SU-DHL-6 (cell line): ENCODE results near the gene GCNA.

Source experiments
- CTCF ChIP-seq: fragments of 200-600 bp; sonication (generic); IDR thresholded peaks from one replicate; pipeline ENCODE4 v1.5.1; 2017; ENCODE audit warnings: antibody characterized with exemption, mild to moderate bottlenecking, low read length, moderate library complexity; ENCODE audit not compliant: insufficient read depth, poor library complexity, severe bottlenecking
- EZH2phosphoT487 ChIP-seq: fragments of 200-600 bp; sonication (generic), shearing (Covaris generic); conservative IDR thresholded peaks from 2 replicates; pipeline ENCODE4 v1.6.1; 2018; ENCODE audit warnings: mild to moderate bottlenecking, antibody characterized with exemption, low read length, moderate library complexity, mixed read lengths

GRCh38 chrX:71618787-71619186 is 40.5 kb downstream of the GCNA start:
- no peak for TF ChIP-seq CTCF
- TF ChIP-seq EZH2phosphoT487: no peak
